ENCODE measurements around the gene CAMK1D.
"Not testable (repeated sequence)": the region's sequence is repeated elsewhere in the genome, so short reads cannot be mapped to it uniquely, and the experiment has no call there.

CAMK1D gene

DNA sequence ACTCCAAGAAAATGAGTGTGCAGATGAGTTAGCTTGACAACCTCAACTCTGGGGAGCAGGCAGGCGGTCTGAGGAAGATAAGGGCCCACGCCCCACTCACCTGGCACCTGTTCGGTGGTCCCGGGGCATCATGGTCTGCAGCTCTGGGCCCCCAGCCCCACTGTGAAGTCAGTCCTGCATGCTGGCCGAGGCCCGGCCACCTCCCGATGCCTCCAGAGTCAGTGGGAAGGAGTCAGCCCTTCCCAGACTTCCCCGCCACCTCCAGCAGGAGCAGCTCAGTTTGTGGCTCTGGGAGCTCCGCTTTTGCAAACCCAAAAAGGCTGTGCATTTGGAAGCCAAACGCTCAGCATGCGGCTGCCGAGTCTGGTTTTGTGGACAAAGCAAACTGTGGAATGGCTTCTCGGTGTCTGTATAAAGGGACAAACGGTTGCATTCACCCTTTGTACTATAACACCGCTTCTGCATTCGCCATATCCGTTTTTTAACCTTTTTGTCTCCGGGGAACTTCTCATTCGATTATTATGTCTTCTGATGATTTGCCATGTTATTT, 484.8 kb downstream of the CAMK1D start:
- in situ Hi-C loops (cut with HindIII; ENCODE audit: low sequenced_read_pairs) = no loop called here

- in situ Hi-C loops (cut with HindIII; ENCODE audit: low sequenced_read_pairs) = no loop called here
Observed at GRCh38 chr10:12834721-12835120, 485.4 kb downstream of the CAMK1D start.

- in situ Hi-C loops (cut with HindIII; ENCODE audit: low sequenced_read_pairs) = no loop called here
Observed at GRCh38 chr10:12835709-12836108, 486.4 kb downstream of the CAMK1D start.

GRCh38 chr10:12838366-12838765, 489.0 kb downstream of the CAMK1D start:
- in situ Hi-C loops (cut with HindIII; ENCODE audit: low sequenced_read_pairs) = no loop called here

DNA sequence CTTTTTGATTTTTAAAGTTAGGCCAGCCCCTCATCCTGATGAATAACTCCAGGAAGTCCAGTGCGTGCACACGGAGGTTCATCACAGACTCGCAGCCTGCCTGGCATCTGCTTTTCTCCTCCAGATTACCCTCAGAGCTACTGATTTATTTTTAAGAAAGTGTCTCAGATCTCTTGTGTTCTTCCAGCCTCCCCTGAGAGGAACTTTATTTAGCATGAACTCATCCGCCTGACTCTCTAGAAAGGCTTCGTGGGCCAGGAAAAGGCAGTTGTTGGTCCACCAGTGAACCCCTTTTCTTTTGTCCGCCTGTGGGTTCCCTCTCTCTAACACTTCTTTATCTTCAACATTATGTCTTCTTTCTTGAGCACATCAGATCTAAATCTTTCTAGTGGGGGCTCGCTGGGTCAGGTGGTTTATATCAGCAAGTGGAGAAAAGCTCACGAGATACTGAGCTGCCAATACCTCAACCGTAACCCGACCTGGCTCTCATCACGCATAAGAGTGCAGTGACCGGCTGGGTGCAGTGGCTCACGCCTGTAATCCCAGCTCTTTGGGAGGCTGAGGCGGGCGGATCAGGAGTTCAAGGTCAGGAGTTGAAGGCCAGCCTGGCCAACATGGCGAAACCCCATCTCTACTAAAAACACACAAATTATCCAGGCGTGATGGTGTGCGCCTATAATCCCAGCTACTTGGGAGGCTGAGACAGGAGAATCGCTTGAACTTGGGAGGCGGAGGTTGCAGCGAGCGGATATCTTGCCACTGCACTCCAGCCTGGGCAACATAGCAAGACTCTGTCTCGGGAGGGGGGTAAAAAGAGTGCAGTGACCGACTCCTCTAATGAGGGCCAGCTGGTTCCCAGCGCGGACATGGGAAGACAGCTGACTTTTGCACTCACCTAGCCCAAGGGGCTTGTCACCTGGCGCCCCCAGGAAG, 489.9 kb downstream of the CAMK1D start:
- in situ Hi-C loops (cut with HindIII; ENCODE audit: low sequenced_read_pairs) = no loop called here

DNA sequence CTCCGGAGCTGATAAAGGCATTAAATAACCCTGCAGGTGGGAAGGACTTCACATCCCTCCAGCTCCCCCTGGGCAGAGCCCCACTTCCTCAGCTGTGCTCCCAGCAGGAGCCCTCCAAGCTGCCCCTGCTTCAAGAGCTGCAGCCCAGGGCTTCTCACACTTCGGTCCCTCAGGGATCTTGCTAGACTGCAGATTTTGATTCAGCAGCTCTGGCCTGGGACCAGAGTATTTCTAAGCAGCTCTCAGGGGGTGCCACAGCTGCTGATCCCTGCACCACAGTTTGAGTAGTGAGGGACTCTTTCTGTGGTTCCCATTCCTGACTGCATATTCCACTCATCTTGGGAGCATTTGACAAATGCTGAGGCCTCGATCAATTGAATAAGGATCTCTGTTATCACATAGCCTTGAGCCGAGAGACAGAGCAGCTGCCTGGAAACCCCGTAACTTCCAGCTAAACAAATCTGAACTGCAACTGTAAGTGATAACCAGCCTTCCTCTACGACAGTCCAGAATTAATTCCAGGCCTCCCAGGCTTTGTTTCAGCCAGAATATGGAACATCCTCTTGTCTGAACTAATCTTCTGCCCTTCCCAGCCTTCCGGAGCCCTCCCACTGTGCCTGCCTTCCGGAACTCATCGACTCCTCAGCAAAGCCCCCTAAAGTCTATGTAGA, 490.7 kb downstream of the CAMK1D start:
- in situ Hi-C loops (cut with HindIII; ENCODE audit: low sequenced_read_pairs) = no loop called here

GRCh38 chr10:12841426-12841825, 492.1 kb downstream of the CAMK1D start:
- in situ Hi-C loops (cut with HindIII; ENCODE audit: low sequenced_read_pairs) = no loop called here

GRCh38 chr10:12841826-12842225, 492.5 kb downstream of the CAMK1D start:
- in situ Hi-C loops (cut with HindIII; ENCODE audit: low sequenced_read_pairs) = no loop called here

- in situ Hi-C loops (cut with HindIII; ENCODE audit: low sequenced_read_pairs) = no loop called here
Observed at GRCh38 chr10:12842310-12842709, 493.0 kb downstream of the CAMK1D start.

GRCh38 chr10:12843296-12843945, 494.1 kb downstream of the CAMK1D start:
- in situ Hi-C loops (cut with HindIII; ENCODE audit: low sequenced_read_pairs) = no loop called here

GRCh38 chr10:12844811-12845483, 495.6 kb downstream of the CAMK1D start:
- in situ Hi-C loops (cut with HindIII; ENCODE audit: low sequenced_read_pairs) = no loop called here

DNA sequence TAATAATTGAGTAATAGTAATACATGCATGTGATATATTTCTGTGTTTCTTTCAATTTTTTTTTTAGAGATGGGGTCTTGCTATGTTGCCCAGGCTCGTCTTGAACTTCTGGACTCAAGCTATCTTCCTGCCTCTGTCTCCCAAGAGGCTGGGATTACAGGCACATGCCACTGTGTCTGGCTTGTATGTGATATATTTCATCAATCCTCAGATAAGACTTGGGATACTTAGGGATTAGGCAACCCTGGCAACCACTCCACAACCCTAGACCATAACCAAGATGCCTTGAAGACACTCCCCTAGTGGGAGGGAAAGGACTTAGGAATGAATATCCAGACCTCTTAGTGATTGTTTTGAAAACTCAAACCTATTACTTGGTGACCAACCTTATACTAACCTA, 497.4 kb downstream of the CAMK1D start:
- in situ Hi-C loops (cut with HindIII; ENCODE audit: low sequenced_read_pairs) = no loop called here

DNA sequence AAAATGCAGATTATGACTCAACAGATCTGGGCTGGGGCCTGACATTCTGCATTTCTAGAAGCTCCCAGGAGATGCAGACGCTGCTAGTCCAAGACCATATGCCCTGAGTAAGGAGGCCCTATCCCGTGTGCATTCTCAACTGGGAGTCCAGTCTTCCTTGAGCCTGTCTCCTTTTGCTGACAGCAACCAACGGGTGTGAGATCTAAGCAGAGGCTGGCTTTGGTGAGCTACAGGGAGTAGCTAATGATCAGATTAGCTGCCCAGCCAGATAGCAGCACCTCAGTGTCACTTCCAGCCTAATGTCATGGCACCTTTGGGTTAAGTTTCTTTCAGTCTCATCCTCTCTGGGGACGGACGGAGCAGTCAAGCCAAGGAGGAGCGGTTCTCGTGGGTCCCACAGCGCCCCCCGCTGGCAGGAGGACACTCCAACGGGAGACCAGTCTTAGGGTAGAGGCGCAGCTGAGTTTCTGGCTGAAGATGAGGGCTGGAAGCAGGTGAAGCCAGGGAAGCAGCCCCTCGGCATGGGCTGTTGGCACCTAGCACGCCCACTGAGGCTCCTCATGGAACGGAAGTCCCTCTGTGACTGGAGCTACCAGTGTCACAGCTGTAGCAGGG, 498.1 kb downstream of the CAMK1D start:
- in situ Hi-C loops (cut with HindIII; ENCODE audit: low sequenced_read_pairs) = no loop called here

- in situ Hi-C loops (cut with HindIII; ENCODE audit: low sequenced_read_pairs) = no loop called here
Observed at GRCh38 chr10:12848439-12849173, 499.3 kb downstream of the CAMK1D start.

DNA sequence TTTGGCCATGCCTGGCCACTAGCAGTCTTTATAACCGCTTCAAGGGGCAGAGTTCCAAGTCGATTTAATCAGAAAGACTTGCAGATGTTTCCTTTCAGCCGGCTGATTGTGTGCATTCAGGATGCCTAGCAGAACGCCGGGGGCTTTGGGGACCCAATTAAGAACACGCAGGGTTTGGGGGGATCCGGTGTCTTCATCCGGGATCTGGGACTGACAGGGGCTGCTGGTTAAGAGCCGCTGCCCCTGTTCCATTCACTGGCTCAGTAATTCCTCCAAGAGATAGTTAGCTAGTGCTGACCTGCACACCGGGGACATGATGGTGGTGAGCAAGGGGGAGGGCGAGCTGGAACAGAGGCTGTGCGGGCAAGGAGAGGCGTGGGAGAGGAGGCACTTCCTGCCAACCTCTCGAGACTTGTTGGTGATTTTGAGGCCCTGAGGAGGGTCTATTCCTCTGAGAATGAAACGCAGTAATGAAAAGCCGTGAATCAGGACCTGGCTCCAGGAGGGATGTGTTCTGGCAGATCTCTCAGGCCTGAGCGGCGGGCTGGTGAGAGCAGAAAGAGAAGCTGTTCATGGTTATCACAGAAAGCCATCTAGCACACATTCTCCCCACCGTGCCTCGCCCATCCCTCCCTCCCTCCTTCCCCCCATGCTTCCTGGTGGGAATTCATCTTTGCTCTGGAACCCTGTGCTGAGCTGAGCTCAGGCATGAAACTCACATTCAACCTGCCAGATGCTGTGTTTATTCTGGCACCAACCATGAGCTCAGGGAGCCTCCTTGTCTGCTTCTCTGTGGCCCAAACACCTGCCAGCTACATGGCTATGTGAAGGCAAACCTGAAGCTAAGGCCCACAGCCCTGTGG, 500.2 kb downstream of the CAMK1D start:
- in situ Hi-C loops (cut with HindIII; ENCODE audit: low sequenced_read_pairs) = no loop called here

DNA sequence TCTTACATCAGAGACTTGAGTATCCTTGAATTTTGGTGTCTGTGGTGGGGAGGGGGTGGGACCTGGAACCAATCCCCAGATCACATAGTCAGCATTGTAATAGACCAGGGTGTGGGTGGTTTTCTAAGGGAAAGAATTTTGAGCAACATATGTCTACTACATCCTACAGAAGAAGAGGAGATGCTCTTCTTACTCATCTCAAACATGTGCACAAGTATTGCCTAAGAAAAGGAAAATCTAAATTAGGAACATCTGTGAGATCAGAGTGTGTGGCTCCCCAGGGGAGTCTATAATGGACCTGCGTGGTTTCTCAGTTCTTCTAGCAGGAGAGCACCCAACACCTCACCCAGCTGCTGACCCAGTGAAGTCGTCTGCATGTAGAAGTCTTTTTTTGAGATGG, 503.3 kb downstream of the CAMK1D start:
- in situ Hi-C loops (cut with HindIII; ENCODE audit: low sequenced_read_pairs) = no loop called here

- in situ Hi-C loops (cut with HindIII; ENCODE audit: low sequenced_read_pairs) = no loop called here
Observed at GRCh38 chr10:12854988-12855387, 505.6 kb downstream of the CAMK1D start.

GRCh38 chr10:12862459-12862858, 513.1 kb downstream of the CAMK1D start:
- in situ Hi-C loops (cut with HindIII; ENCODE audit: low sequenced_read_pairs) = no loop called here

GRCh38 chr10:12865515-12865914, 516.2 kb downstream of the CAMK1D start:
- in situ Hi-C loops (cut with HindIII; ENCODE audit: low sequenced_read_pairs) = not testable (repeated sequence)

All from DLD1 (cell line).